Mucosa of descending colon (tissue), 3 donors: ENCODE measurements around the gene TMEM240. TPM values are rescaled to one million over a fixed set of nuclear protein-coding genes. Genes with fewer than 3 reads are reported as not detected.
A peak's percentile ranks its signal among the peaks of the same experiment; 100 is the strongest.

Experiments
- ATAC-seq: fragments of 200-7000 bp; cut with Tn5 transposase; one replicate; pipeline ENCODE4 v1.9.1; 2020; ENCODE audit warnings: mild to moderate bottlenecking, moderate library complexity
- DNase-seq, 3 donors: peaks; one replicate each; pipeline ENCODE4 v3.0.0-alpha.2; 2020
- H3K36me3 ChIP-seq: fragments of 200-600 bp; one replicate; pipeline ENCODE4 v1.8.0; 2021; ENCODE audit warnings: low read depth, mild to moderate bottlenecking
- H3K4me1 ChIP-seq: fragments of 200-600 bp; one replicate; pipeline ENCODE4 v1.8.0; 2021; ENCODE audit warnings: low read depth, mild to moderate bottlenecking
- H3K4me3 ChIP-seq: fragments of 200-600 bp; one replicate; pipeline ENCODE4 v1.8.0; 2021; ENCODE audit warnings: mild to moderate bottlenecking
- H3K9me3 ChIP-seq: fragments of 200-600 bp; one replicate; pipeline ENCODE4 v1.8.0; 2021; ENCODE audit warnings: mild to moderate bottlenecking
- CTCF ChIP-seq: fragments of 200-600 bp; IDR thresholded peaks from one replicate; pipeline ENCODE4 v1.8.0; 2022; ENCODE audit warnings: antibody characterized with exemption, mild to moderate bottlenecking
- intact Hi-C, 2 donors: fragments of 100-400 bp; cut with DNase I in 1 of 2; cut with micrococcal nuclease in 1 of 2; formaldehyde crosslinking; loops; one replicate each; pipeline versions ENCODE4 v1.11.0 to v1.11.1; 2022; cut with DNase I, micrococcal nuclease
- long read RNA-seq, 2 donors: library from polyadenylated mRNA; unstranded; transcript quantifications; one replicate each; pipeline ENCODE4 v2.0.0, GENCODE V29; 2019 to 2021
- total RNA-seq, 3 donors: library from RNA; stranded (reverse); fragmentation: NEBNext Ultra II Directional in 2 of 3; extraction: Animal tissue kit (Norgen Biotek cat#: 25700) in 2 of 3; gene quantifications; one replicate each; pipeline versions ENCODE4 v1.2.1 to v1.2.4, GENCODE V29; 2021 to 2023
- donor health status: DM: no; HTN: no; CAD: no; lungs with moderate emphysema.
- donor health status: DM: no; HTN: no; CAD: no.
- donor health status: DM: no; HTN: yes; CAD: no.

The TMEM240 gene
- 10 to 100 TPM in 1 of 3 donors, 1 to 10 TPM in 1, not detected in 1; 1.5 to 12.2 TPM for total RNA-seq
- long read RNA-seq, donor 1, partial matches to known transcripts = 1 of 2 reads
- long read RNA-seq, donor 1, other reads (novel, unspliced or antisense) = 0 of 2 reads
- long read RNA-seq, donor 2 = 0 reads

- no peaks in the 10 kb centered on the region for H3K9me3 ChIP-seq
- H3K4me3 ChIP-seq = no peak within 1 kb of the TSS
- DNase-seq = peak; percentile 49 to 75 (median 72)
- ATAC-seq = peak; percentile 69
- no peak for TF ChIP-seq CTCF
- intact Hi-C loops = no loop called here
- peaks cover 10% of the 10 kb centered on the region for H3K4me1 ChIP-seq
- no peaks in the 10 kb centered on the region for H3K36me3 ChIP-seq
These were observed at the start of gene TMEM240 for GRCh38 chr1:1540090-1540817. TSS of gene TMEM240 (minus strand) at chr1:1540624. CDS start at chr1:1540346, 278 bp downstream.

- intact Hi-C loops = no loop called here
- no peak for TF ChIP-seq CTCF
- no peak for ATAC-seq
These were observed 43.1 kb upstream of the TMEM240 start for GRCh38 chr1:1583347-1584010.

GRCh38 chr1:1582585-1583346 lies 42.3 kb upstream of the TMEM240 start:
- H3K9me3 ChIP-seq = no peaks in the 10 kb centered on the region
- ATAC-seq (no peak), DNase-seq (no peak)
- intact Hi-C loops = no loop called here
- H3K4me3 ChIP-seq = no peak overlapping the region
- no peaks in the 10 kb centered on the region for H3K36me3 ChIP-seq
- peaks cover under 1% of the 10 kb centered on the region for H3K4me1 ChIP-seq
- TF ChIP-seq CTCF = no peak

More at GRCh38 chr1:1583347-1584010, 43.1 kb upstream of the TMEM240 start:
- no peaks in the 10 kb centered on the region for H3K4me1 ChIP-seq
- no peak for DNase-seq
- H3K4me3 ChIP-seq = no peak overlapping the region
- no peaks in the 10 kb centered on the region for H3K36me3 ChIP-seq
- no peaks in the 10 kb centered on the region for H3K9me3 ChIP-seq

GRCh38 chr1:1578371-1578940 lies 38.0 kb upstream of the TMEM240 start:
- Histone ChIP-seq H3K4me3 (no peak overlapping the region), H3K36me3 (no peaks in the 10 kb centered on the region), H3K9me3 (no peaks in the 10 kb centered on the region), H3K4me1 (peaks cover 11% of the 10 kb centered on the region)
- DNase-seq = no peak
- intact Hi-C loops = no loop called here
- ATAC-seq = no peak
- TF ChIP-seq CTCF = no peak

GRCh38 chr1:1577367-1578011 lies 37.1 kb upstream of the TMEM240 start:
- Histone ChIP-seq H3K4me3 (no peak overlapping the region), H3K9me3 (no peaks in the 10 kb centered on the region), H3K36me3 (no peaks in the 10 kb centered on the region), H3K4me1 (peaks cover 18% of the 10 kb centered on the region)
- no peak for TF ChIP-seq CTCF
- ATAC-seq = peak; percentile 31
- DNase-seq = peak in 2 of 3 donors; percentile 50 to 65
- intact Hi-C loops = no loop called here
